Adrenal gland (tissue), 12 donors: ENCODE measurements around the gene ZSCAN12. TPM values are rescaled to one million over a fixed set of nuclear protein-coding genes. Genes with fewer than 3 reads are reported as not detected.

Experiments used
- DNase-seq, 7 donors: peaks; one replicate each; pipeline ENCODE4 v3.0.0-alpha.2; 2019 to 2020
- H3K27ac ChIP-seq, 5 donors: fragments of 200-600 bp; sonication (generic) in 4 of 5; 1 replicate in 3 of 5; 2 replicates in 2 of 5; pipeline versions ENCODE4 v1.5.1 to v1.8.0; 2016 to 2020; ENCODE audit warnings: mild to moderate bottlenecking in 1 of 5
- H3K27me3 ChIP-seq: fragments of 200-600 bp; 2 replicates; pipeline ENCODE4 v1.8.0; 2021
- H3K36me3 ChIP-seq, 2 donors: fragments of 200-600 bp; replicated peaks in 1 of 2; 1 replicate in 1 of 2; 2 replicates in 1 of 2; pipeline versions ENCODE4 v1.5.1 to v1.8.0; 2018 to 2022
- H3K4me1 ChIP-seq, 2 donors: fragments of 200-600 bp; replicated peaks in 1 of 2; 1 replicate in 1 of 2; 2 replicates in 1 of 2; pipeline versions ENCODE4 v1.5.1 to v1.8.0; 2018 to 2021
- H3K4me3 ChIP-seq, 4 donors: fragments of 200-600 bp; sonication (generic) in 3 of 4; one replicate each; pipeline ENCODE4 v1.5.1; 2016 to 2018
- H3K9me3 ChIP-seq, 3 donors: fragments of 200-600 bp; sonication (generic) in 1 of 3; replicated peaks in 1 of 3; 1 replicate in 2 of 3; 2 replicates in 1 of 3; pipeline versions ENCODE4 v1.5.1 to v1.8.0; 2016 to 2021
- CTCF ChIP-seq, 6 experiments: fragments of 450-650 bp in 4 of 6; fragments of 200-600 bp in 2 of 6; sonication (generic) in 1 of 6; IDR thresholded peaks; 1 replicate in 5 of 6; 2 replicates in 1 of 6; pipeline versions ENCODE4 v1.5.1 to v1.8.0; 2016 to 2021; ENCODE audit warnings: antibody characterized with exemption in 6 of 6, mild to moderate bottlenecking in 2 of 6, moderate library complexity in 1 of 6
- POLR2A ChIP-seq, 2 donors: fragments of 450-650 bp; IDR thresholded peaks; one replicate each; pipeline ENCODE4 v1.6.1; 2017; ENCODE audit warnings: antibody characterized with exemption in 2 of 2, mild to moderate bottlenecking in 2 of 2, moderate library complexity in 1 of 2
- WGBS, 4 donors: extraction: QIAGEN DNeasy Blood & Tissue Kit in 2 of 4; methylation state at CpG; one replicate each; pipeline versions ENCODE4 v1.1.5 to v1.1.7; 2013 to 2017; 5-methylcytosine and 5-hydroxymethylcytosine counted together
- intact Hi-C, 2 donors: fragments of 100-400 bp; cut with DNase I; formaldehyde crosslinking; loops; one replicate each; pipeline versions ENCODE4 v1.14.1 to v1.15.0; 2022 to 2023
- polyA plus RNA-seq, 3 donors: library from polyadenylated mRNA; stranded (reverse); fragments of 200-250 nt in 2 of 3; fragments of 350-450 nt in 1 of 3; fragmentation: Illumina TruSeq in 1 of 3; extraction: RNeasy Lipid Tissue Mini Kit (QIAGEN cat#74804) in 1 of 3; gene quantifications; one replicate each; pipeline ENCODE4 v1.2.3, GENCODE V29; 2013 to 2014
- total RNA-seq, 9 donors: library from RNA; depleted of rRNA in 4 of 9; stranded (reverse); fragments of >200 nt in 4 of 9; fragments of 120-200 nt in 1 of 9; fragmentation: NEBNext Ultra II Directional in 1 of 9; extraction: Animal tissue kit (Norgen Biotek cat#: 25700) in 1 of 9; gene quantifications; one replicate each; pipeline versions ENCODE4 v1.1.0 to v1.2.4, GENCODE V29; 2013 to 2023
- donor health status: healthy with polysubstance abuse.
- donor health status: Bipolar disorder and iron deficiency.
- donor health status: DM: yes; HTN: yes; CAD: no.
- donor health status: DM: no; HTN: no; CAD: no.
- donor health status: DM: no; HTN: no; CAD: no.
- donor health status: DM: yes; HTN: yes; CAD: no.

The ZSCAN12 gene
- total and polyA plus RNA-seq, 12 donors = 1.0 to 10.7 (median 4.6) TPM

- H3K27me3 ChIP-seq = no peaks in the 10 kb centered on the region
- H3K9me3 ChIP-seq = no peaks in the 10 kb centered on the region
- TF ChIP-seq POLR2A (IDR thresholded peaks at IDR 0.05) (no peak), CTCF (IDR thresholded peaks at IDR 0.05) (no peak)
- H3K4me3 ChIP-seq = no peak overlapping the region
- 80 to 94% (median 86%) methylated on average over 1 of the region's 1 CpG for WGBS, 4 donors
- H3K27ac ChIP-seq = no peak overlapping the region
- no peak for DNase-seq
- H3K4me1 ChIP-seq = peaks cover 0 to under 1% of the 10 kb centered on the region in 2 donors
- intact Hi-C loops = no loop called here
- H3K36me3 ChIP-seq = no peaks in the 10 kb centered on the region
Observed at GRCh38 chr6:28345201-28345600, 54.3 kb downstream of the ZSCAN12 start.

GRCh38 chr6:28343898-28344677, 55.5 kb downstream of the ZSCAN12 start:
- Histone ChIP-seq H3K36me3 (no peaks in the 10 kb centered on the region), H3K4me3 (no peak overlapping the region), H3K27ac (no peak overlapping the region), H3K9me3 (no peaks in the 10 kb centered on the region), H3K4me1 (no peaks in the 10 kb centered on the region), H3K27me3 (no peaks in the 10 kb centered on the region)
- intact Hi-C loops = no loop called here
- no peak for DNase-seq
- TF ChIP-seq POLR2A (IDR thresholded peaks at IDR 0.05) = no peak
- TF ChIP-seq CTCF (IDR thresholded peaks at IDR 0.05) = no peak
- 31 to 52% (median 49%) methylated on average over 1 of the region's 1 CpG for WGBS, 4 donors

GRCh38 chr6:28340310-28341095, 59.0 kb downstream of the ZSCAN12 start:
- TF ChIP-seq CTCF (IDR thresholded peaks at IDR 0.05) (no peak), POLR2A (IDR thresholded peaks at IDR 0.05) (no peak)
- 62 to 87% (median 81%) methylated on average over 1 of the region's 1 CpG for WGBS, 4 donors
- H3K9me3 ChIP-seq = no peaks in the 10 kb centered on the region
- H3K36me3 ChIP-seq = no peaks in the 10 kb centered on the region
- no peak overlapping the region for H3K4me3 ChIP-seq
- H3K27ac ChIP-seq = no peak overlapping the region
- H3K27me3 ChIP-seq = no peaks in the 10 kb centered on the region
- intact Hi-C loops = no loop called here
- no peak for DNase-seq
- peaks cover 0 to 5% of the 10 kb centered on the region in 2 donors for H3K4me1 ChIP-seq

DNA sequence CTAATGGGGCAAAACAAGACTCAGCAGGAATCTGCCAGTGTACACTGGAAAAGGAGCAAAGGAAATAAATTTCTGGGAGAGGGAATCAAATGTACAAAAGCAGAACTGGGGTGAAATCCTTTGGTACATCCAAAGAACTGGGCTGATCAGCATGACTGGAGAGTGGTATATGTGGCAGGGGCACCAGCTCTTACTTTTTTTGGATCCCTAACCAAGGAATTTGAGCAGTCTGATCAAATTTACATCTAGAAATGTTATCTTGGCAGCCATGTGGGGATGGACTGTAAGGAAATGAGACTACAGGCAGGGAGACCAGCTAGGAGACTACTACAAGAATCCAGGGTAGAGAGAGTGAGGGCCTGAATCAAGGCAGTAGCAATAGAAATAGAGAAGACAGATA, 62.4 kb downstream of the ZSCAN12 start:
- Histone ChIP-seq H3K9me3 (no peaks in the 10 kb centered on the region), H3K36me3 (no peaks in the 10 kb centered on the region), H3K4me1 (peaks cover 3 to 9% of the 10 kb centered on the region in 2 donors), H3K27ac (no peak overlapping the region), H3K27me3 (no peaks in the 10 kb centered on the region), H3K4me3 (peak overlapping the region in 1 of 4 donors; percentile 66)
- no peak for DNase-seq
- intact Hi-C loops = no loop called here
- TF ChIP-seq POLR2A (IDR thresholded peaks at IDR 0.05) (no peak), CTCF (IDR thresholded peaks at IDR 0.05) (no peak)
